PFSK-1 (cell line): ENCODE data around the gene FNDC3A.

Experiments
- FOXP2 ChIP-seq: optimal IDR thresholded peaks from 2 replicates; pipeline ENCODE3; 2011; ENCODE audit warnings: borderline replicate concordance, control low read depth, inconsistent platforms; ENCODE audit not compliant: insufficient read depth; ENCODE audit errors: extremely low read length, extremely low read depth
- POLR2AphosphoS5 ChIP-seq: IDR thresholded peaks from 2 replicates; pipeline ENCODE4 v1.6.1; 2012; ENCODE audit warnings: low read depth, mild to moderate bottlenecking, control low read depth, low read length, moderate library complexity
- REST ChIP-seq, 2 experiments: IDR thresholded peaks; 2 replicates each; pipeline versions ENCODE4 v1.6.1 to v1.8.0; 2011 to 2012; ENCODE audit warnings: low read depth in 2 of 2, low read length in 2 of 2, control low read depth in 1 of 2, inconsistent platforms in 1 of 2, mild to moderate bottlenecking in 1 of 2, moderate library complexity in 1 of 2; ENCODE audit not compliant: insufficient read depth in 1 of 2
- SIN3A ChIP-seq: IDR thresholded peaks from 2 replicates; pipeline ENCODE4 v1.6.1; 2012; ENCODE audit warnings: mild to moderate bottlenecking, low read length, moderate library complexity, borderline replicate concordance; ENCODE audit not compliant: insufficient read depth
- TAF1 ChIP-seq: IDR thresholded peaks from 2 replicates; pipeline ENCODE4 v1.6.1; 2012; ENCODE audit warnings: low read length, control low read depth, borderline replicate concordance; ENCODE audit not compliant: insufficient read depth

The FNDC3A gene

GRCh38 chr13:48983331-48983730, 7.6 kb downstream of the FNDC3A start:
- no peak for TF ChIP-seq REST (IDR thresholded peaks at IDR 0.05; ENCODE audit: insufficient read depth in 1 of 2, low read depth in 2 of 2, low read length in 2 of 2)
- TF ChIP-seq SIN3A: no peak
- no peak for TF ChIP-seq FOXP2
- TF ChIP-seq POLR2AphosphoS5: no peak
- no peak for TF ChIP-seq TAF1

- TF ChIP-seq REST (IDR thresholded peaks at IDR 0.05; ENCODE audit: insufficient read depth in 1 of 2, low read depth in 2 of 2, low read length in 2 of 2): no peak
- TF ChIP-seq FOXP2: no peak
- TF ChIP-seq POLR2AphosphoS5: no peak
- TF ChIP-seq TAF1: no peak
- TF ChIP-seq SIN3A: no peak
Observed at GRCh38 chr13:48985756-48986155, 10.0 kb downstream of the FNDC3A start.

- no peak for TF ChIP-seq FOXP2
- TF ChIP-seq SIN3A: no peak
- no peak for TF ChIP-seq POLR2AphosphoS5
- TF ChIP-seq REST (IDR thresholded peaks at IDR 0.05; ENCODE audit: insufficient read depth in 1 of 2, low read depth in 2 of 2, low read length in 2 of 2): no peak
- no peak for TF ChIP-seq TAF1
Observed at GRCh38 chr13:48990900-48991299, 15.2 kb downstream of the FNDC3A start.

GRCh38 chr13:48993150-48993549, 17.4 kb downstream of the FNDC3A start:
- TF ChIP-seq TAF1: no peak
- no peak for TF ChIP-seq FOXP2
- no peak for TF ChIP-seq SIN3A
- TF ChIP-seq REST (IDR thresholded peaks at IDR 0.05; ENCODE audit: insufficient read depth in 1 of 2, low read depth in 2 of 2, low read length in 2 of 2): no peak
- TF ChIP-seq POLR2AphosphoS5: no peak

GRCh38 chr13:48994706-48995105, 19.0 kb downstream of the FNDC3A start:
- TF ChIP-seq REST (IDR thresholded peaks at IDR 0.05; ENCODE audit: insufficient read depth in 1 of 2, low read depth in 2 of 2, low read length in 2 of 2): no peak
